GM15510 (cell line): ENCODE results near the gene REV1.

ENCODE experiments used
- POLR2A ChIP-seq: IDR thresholded peaks from 3 replicates; pipeline ENCODE4 v1.6.1; 2011; ENCODE audit warnings: borderline replicate concordance; ENCODE audit not compliant: insufficient read length; ENCODE audit errors: extremely low read depth

REV1 gene

DNA sequence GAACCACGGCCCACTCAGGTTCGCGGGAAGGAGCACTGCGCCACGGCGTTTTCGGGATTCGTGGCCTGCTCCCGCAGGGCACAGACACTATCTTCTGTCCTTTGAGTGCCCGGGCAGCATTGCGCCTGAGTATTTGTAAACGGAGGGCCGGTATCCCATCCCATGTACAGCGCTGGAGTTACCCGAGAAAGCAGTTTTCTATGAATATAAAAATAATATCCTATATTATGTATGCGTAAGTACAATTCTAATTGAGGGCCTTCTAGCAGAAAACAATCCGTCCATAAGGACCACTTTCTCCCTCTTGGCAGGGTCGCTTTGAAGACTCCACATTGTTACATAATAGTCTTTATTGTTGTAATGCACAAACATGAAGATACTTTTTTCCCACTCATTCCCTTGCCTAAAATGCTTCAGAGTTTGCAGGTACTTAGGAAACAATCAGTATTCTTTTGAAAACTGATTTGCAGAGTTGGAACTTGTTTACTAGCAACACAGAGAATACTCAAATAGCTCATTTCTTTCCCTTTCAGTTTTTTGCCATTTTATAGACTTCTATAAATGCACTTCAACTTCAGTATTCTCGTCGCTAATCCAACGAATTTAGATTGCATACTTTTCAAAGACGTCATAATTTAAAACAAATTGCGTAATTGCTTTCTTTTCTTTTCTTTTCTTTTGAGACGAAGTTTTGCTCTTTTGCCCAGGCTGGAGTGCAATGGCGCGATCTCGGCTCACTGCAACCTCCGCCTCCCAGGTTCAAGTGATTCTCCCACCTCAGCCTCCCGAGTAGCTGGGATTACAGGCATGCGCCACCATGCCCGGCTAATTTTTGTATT is 1.0 kb upstream of the REV1 start:
- no peak for TF ChIP-seq POLR2A

DNA sequence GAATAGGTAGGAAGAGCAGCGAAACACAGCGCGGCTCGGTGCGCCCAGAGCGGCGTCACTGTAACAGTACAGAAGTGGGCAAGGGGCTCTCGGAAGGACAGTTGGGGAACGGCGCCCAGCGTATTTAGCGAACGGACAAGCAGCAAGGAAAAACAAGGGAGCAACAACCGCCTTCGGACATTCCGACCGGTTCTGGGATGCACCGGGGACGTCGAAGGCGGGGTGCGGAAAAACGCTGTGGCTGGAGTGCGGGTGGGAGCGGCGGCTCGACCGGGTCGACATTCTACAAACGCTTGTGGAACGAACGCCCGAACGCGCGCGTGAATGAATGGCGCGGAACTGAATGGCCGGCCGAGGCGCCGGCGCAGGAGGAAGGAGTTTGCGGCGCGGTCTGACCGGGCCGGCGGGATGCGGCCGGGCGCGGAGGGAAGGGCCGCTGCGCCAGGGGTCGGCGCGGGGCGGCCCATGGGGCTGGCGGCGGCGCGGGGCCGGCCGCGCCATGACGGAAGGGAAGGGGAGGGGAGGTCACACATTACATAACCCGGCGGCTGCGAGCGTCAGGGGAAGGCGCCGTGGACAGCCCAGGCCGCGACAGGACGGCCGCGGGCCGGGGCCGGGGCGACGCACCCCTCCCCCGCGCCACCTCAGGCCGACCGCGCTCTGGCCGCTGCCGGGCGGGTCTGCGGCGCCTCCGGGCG is 605 bp downstream of the REV1 start:
- TF ChIP-seq POLR2A = peak; percentile 16

DNA sequence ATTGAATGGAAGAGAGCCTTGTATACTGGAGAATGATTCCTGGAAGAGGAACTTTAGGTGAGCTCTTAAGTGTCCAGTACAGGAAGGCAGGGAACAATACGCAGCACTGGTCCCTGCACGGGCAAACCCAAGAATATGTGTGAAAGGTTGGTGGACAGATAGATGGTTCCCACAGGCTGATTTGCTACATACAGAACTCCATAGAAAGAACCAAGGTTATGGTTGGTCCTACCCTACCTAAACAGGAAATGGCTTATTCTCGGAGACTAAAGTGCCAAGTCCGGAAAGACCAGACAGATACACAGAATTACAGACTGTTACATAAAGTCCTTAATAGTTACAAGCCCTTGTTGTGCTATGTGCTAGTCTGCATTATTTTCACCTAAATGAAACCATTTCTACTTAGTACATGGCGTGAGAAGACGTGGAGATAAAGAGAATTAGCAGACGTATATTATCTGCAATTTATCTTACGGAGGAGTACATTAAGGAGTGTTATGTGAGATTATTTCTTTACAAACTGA is 1.2 kb downstream of the REV1 start:
- no peak for TF ChIP-seq POLR2A

DNA sequence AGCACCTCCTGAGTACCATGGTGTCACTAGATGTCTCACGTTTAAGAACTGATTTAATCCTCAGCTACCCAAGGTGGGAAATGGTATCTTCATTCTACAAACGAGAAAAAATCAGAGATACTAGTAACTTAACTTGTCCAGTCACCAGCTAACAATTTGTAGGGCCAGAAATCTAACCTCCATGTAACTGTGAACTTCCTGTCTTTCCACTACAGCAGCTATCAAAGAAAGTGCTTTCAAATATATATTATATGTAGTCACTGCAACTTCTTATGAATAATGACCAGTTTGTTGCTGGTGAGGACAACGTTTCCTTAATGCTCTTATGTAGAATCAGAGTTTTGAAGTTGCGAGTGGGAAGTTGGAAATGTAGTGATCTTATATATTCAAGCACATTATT is 1.9 kb downstream of the REV1 start:
- TF ChIP-seq POLR2A = no peak

DNA sequence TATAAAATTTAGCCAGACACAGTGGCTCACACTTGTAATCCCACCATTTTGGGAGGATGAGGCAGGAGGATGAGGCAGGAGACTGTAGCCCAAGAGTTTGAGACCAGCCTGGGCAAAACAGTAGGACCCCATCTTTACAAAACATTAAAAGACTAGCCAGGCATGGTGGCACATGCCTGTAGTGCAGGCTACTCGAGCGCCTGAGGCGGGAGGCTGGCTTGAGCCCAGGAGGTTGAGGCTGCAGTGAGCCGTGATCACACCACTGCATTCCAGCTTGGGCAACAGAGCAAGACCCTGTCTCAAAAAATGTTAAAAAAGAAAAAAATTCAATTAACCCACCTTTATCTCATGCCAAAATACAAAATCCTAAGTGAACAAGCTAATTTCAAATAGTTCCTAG is 4.0 kb downstream of the REV1 start:
- no peak for TF ChIP-seq POLR2A

DNA sequence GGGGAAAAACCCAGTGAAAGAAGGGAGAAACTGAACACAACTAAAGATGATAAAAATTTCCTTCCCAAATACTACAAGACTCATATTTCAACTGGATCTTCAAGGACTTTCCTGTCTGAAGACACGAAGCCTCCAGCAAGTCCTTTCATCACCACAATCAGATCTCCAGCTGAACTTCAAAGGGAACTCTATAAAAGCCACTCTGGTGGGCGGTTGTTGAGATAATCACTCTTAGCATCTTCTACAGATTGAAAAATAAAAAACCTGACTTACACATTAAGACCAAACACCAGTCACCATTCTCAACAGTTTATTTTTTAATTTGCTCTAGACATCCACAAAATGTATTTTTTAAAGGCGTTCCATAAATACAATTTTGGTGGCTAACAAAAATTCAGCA is 4.4 kb downstream of the REV1 start:
- no peak for TF ChIP-seq POLR2A

DNA sequence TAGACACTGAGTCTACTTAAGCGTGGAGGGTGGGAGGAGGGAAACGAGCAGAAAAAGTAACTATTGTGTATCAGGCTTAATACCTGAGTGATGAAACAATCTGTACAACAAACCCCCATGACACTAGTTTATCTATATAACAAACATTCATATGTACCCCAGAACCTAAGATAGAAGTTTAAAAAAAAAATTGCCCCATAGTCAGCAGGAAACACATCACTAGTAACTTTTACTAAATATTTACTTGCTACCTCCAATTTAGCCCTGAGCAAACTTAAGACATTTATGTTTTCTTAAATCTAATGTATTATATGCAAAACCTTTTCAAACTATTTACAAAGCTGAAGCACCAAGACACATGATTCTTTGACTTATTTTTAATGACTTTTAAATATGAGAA is 5.6 kb downstream of the REV1 start:
- TF ChIP-seq POLR2A = no peak

DNA sequence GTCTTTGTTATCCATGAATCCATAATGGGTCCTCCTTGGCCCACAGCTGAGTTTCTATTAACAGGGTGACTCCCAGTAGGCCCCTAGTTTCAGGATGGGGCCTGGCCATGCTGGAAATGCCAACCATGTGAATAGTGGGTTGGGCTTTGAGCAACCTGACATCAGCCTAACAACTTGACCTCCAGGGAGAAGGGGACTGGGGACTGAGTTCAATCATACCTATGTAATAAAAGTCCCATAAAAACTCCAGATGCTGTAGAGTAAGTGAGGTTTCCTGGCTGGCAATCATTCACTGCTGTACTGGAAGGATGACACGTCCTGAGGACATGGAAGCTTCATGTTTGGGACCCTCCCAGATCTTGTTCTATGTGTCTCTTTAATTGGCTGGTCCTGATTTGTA is 7.9 kb downstream of the REV1 start:
- no peak for TF ChIP-seq POLR2A

DNA sequence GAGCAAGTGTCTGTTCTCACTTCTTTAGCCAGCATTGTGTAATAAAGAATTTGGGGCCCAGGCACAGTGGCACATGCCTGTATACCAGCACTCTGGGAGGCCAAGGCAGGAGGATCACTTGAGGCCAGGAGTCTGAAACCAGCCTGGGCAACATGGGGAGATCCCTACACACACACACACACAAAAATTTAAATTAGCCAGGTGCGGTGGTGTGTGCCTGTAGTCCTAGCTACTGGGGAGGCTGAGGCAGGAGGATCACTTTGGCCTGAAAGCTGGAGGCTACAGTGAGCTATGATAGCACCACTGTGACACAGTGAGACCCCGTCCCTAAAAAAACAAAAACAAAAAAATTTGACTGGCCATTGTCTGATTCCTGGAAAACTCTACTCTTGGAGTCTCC is 8.3 kb downstream of the REV1 start:
- no peak for TF ChIP-seq POLR2A

DNA sequence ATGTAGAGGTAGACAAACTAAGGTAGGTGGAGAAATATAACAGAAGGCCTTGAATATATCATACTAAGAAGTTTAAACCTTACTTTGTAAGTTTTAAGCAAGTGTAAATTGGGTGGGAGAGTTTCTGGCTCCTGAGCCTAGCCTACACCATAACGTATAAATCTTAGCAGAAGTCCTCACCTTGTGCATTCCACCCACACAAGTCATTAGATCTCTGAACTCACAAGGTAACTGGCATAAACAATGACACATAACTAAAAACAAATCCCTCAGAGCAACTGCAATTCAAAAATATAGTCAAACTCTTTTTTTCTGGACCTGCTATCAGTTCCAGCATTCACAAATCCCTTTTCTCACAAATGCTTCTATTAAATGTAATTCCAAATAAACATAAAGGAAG is 9.4 kb downstream of the REV1 start:
- TF ChIP-seq POLR2A = no peak

DNA sequence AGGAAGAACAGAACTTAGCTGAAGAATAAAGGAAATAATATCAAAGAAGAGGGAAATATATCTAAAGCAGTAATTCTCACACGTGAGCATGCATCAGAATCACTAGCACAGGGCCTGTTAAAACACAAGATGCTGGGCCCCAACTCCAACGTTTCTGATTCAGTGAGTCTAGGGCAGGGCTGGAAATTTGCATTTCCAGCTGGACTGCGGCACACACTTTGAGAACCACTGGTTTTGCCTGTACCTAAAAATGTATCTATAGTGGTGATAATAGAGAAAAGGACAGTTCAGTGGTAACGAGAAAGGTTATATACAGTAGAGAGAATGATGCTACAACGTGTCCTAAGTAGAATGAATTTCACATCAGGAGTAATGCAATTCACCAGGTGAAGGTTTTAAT is 11.2 kb downstream of the REV1 start:
- TF ChIP-seq POLR2A = no peak

DNA sequence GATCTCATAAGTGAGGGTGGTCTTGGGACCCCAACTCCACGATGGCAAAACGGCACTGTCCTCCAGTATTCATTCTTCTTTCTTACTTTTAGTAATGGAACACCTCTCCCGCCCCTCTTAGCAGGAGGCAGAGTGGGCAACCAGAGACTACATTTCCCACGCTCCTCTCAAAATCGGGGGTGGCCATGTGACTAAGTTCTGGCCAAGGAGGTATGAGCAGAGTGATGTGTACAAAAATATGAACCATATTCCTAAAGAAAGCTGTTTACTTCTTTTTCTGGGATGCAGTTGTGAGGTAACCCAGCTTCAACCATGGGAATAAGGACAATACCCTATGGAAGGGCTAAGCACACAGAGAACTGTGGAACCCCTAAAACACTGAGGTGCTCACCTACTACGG is 12.8 kb downstream of the REV1 start:
- TF ChIP-seq POLR2A = no peak

DNA sequence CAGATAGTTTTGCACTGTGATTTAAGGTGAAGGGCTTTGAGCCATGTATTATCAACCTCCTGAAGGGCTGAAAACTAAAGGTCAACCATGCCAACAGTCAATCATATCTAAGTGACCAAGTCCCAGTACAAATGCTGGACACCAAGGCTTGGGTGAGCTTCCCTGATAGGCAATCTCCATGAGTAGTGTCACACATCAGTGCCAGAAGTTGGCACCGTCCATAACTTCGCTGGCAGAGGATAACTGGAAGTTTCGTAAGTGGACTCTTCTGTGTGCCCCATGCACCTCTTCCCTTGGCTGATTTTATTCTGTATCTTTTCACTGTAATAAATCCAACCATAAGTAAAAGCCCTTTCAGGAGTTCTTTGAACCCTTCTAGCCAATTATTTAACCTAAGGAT is 13.2 kb downstream of the REV1 start:
- TF ChIP-seq POLR2A = no peak

DNA sequence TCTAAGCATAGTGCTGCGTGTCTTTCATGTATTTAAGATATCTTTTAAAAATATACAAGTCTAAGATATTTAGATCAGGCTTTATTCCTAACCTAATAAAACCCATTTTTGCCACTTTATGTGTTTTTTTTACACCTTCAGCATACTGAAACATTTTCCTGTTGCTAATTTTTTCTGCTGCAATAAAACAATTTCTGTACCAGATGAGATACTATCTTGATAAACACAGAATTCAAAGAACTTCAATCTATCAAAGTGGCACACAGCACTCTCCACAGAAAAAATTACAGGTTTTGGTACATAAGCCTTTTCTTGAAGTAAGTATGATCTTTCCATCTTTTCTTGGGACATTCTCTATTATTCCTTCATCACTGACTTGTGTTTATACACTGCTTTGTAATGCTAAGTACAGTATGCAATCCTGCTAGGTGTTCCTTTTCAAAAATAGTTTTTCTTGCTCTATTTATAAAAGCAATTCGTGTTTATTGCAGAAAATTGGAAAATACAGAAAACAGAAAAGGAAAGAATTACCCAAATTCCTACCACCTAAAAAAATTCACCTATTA is 16.2 kb downstream of the REV1 start:
- TF ChIP-seq POLR2A = no peak

DNA sequence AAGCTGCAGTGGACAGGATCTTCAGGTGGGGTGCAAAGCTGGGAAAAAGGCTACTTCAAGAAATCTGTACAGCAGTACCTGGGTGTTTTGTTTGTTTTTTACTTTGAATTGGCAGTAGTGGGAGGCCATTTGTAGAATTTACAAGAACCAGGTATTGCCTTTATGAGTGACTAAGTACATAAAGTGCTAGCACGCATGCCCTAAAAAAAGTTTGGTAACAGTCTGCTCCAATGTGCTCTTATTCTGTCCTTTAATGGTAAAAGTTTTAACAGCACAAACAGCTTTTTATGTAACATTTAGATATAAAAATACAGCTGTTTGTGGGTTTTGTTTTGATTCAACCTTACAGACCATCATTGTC is 17.2 kb downstream of the REV1 start:
- no peak for TF ChIP-seq POLR2A
